ENCODE results near the gene DNPH1.

GRCh38 chr6:43222418-43223059 lies 6.7 kb downstream of the DNPH1 start:
- TF ChIP-seq, protein P1, sequence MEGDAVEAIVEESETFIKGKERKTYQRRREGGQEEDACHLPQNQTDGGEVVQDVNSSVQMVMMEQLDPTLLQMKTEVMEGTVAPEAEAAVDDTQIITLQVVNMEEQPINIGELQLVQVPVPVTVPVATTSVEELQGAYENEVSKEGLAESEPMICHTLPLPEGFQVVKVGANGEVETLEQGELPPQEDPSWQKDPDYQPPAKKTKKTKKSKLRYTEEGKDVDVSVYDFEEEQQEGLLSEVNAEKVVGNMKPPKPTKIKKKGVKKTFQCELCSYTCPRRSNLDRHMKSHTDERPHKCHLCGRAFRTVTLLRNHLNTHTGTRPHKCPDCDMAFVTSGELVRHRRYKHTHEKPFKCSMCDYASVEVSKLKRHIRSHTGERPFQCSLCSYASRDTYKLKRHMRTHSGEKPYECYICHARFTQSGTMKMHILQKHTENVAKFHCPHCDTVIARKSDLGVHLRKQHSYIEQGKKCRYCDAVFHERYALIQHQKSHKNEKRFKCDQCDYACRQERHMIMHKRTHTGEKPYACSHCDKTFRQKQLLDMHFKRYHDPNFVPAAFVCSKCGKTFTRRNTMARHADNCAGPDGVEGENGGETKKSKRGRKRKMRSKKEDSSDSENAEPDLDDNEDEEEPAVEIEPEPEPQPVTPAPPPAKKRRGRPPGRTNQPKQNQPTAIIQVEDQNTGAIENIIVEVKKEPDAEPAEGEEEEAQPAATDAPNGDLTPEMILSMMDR (IDR thresholded peaks at IDR 0.05): no peak
- no peak for TF ChIP-seq POLR2A (IDR thresholded peaks at IDR 0.05)

Measured in esophagus squamous epithelium (tissue), 4 donors.